Endothelial cell of umbilical vein (primary cell): ENCODE measurements around the gene TAF3. TPM values are rescaled to one million over a fixed set of nuclear protein-coding genes. Genes with fewer than 3 reads are reported as not detected.

ENCODE experiments used
- BruUV-seq: library from RNA; stranded (reverse); fragments of 400-500 nt; replicated peaks from 2 replicates; lab custom pipeline; 2021; lab: Mats Ljungman, UMichigan
- CTCF ChIA-PET: fragments of 300-600, 350-600 bp; sonication (Branson Sonifier 250); formaldehyde crosslinking; loops from one replicate; lab custom pipeline; 2021; ENCODE audit warnings: antibody characterized with exemption, inconsistent platforms; lab: Charles Lee
- POLR2A ChIA-PET: fragments of 300-600, 350-600 bp; sonication (Branson Sonifier 250); formaldehyde crosslinking; loops from one replicate; lab custom pipeline; 2021; ENCODE audit warnings: antibody characterized with exemption, inconsistent platforms; lab: Charles Lee
- DNase-seq: peaks from one replicate; pipeline ENCODE4 v3.0.0-alpha.2; 2011; ENCODE audit warnings: low read depth, low spot score
- FAIRE-seq: peaks from 2 replicates; lab custom pipeline; 2011; peaks lifted over from hg19 to GRCh38; lab: Jason Lieb, UNC
- H2AFZ ChIP-seq: 2 replicates; pipeline ENCODE4 v1.6.0; 2012; ENCODE audit warnings: low read depth, low read length, control low read depth, inconsistent platforms
- H3K27ac ChIP-seq: 2 replicates; pipeline ENCODE4 v1.5.1; 2011; ENCODE audit warnings: low read depth, mild to moderate bottlenecking, control low read depth, low read length, moderate library complexity; ENCODE audit not compliant: insufficient read depth
- H3K27me3 ChIP-seq, 2 experiments: 2 replicates each; pipeline versions ENCODE4 v1.6.0 to v1.6.1; 2011; ENCODE audit warnings: low read length in 2 of 2, mixed read lengths in 1 of 2; ENCODE audit not compliant: control insufficient read depth in 2 of 2, insufficient read depth in 2 of 2
- H3K36me3 ChIP-seq, 2 experiments: 2 replicates in 1 of 2; 3 replicates in 1 of 2; pipeline ENCODE4 v1.5.1; 2011; ENCODE audit warnings: low read length in 2 of 2, mild to moderate bottlenecking in 1 of 2, moderate library complexity in 1 of 2; ENCODE audit not compliant: control insufficient read depth in 2 of 2, insufficient read depth in 2 of 2; ENCODE audit errors: extremely low read depth in 1 of 2
- H3K4me1 ChIP-seq: 3 replicates; pipeline ENCODE4 v1.5.1; 2011; ENCODE audit warnings: mild to moderate bottlenecking, low read length; ENCODE audit not compliant: control insufficient read depth, insufficient read depth; ENCODE audit errors: extremely low read depth
- H3K4me2 ChIP-seq: 2 replicates; pipeline ENCODE4 v1.6.1; 2011; ENCODE audit warnings: low read length, control low read depth, mixed read lengths; ENCODE audit not compliant: insufficient read depth
- H3K4me3 ChIP-seq, 3 experiments: fragments of 200-600 bp in 1 of 3; sonication (generic), shearing (Covaris generic) in 1 of 3; replicated peaks in 1 of 3; 2 replicates each; pipeline ENCODE4 v1.5.1; 2011 to 2016; ENCODE audit warnings: control low read depth in 3 of 3, low read length in 3 of 3, mild to moderate bottlenecking in 2 of 3, inconsistent platforms in 1 of 3, low read depth in 1 of 3, moderate library complexity in 1 of 3; ENCODE audit not compliant: insufficient read depth in 1 of 3
- H3K79me2 ChIP-seq: 2 replicates; pipeline ENCODE4 v1.6.0; 2012; ENCODE audit warnings: low read length, inconsistent platforms; ENCODE audit not compliant: control insufficient read depth, insufficient read depth
- H3K9ac ChIP-seq: replicated peaks from 2 replicates; pipeline ENCODE3; 2011; ENCODE audit warnings: low read length, control low read depth; ENCODE audit not compliant: insufficient read depth; ENCODE audit errors: extremely low read depth
- H3K9me1 ChIP-seq: replicated peaks from 3 replicates; pipeline ENCODE4 v1.6.0; 2011; ENCODE audit warnings: mild to moderate bottlenecking, low read length; ENCODE audit not compliant: control insufficient read depth, insufficient read depth; ENCODE audit errors: extremely low read depth
- H3K9me3 ChIP-seq: replicated peaks from 2 replicates; pipeline ENCODE4 v1.5.1; 2012; ENCODE audit warnings: low read length, inconsistent platforms; ENCODE audit not compliant: control insufficient read depth, insufficient read depth
- H4K20me1 ChIP-seq: replicated peaks from 2 replicates; pipeline ENCODE3; 2011; ENCODE audit warnings: mild to moderate bottlenecking, low read length; ENCODE audit not compliant: control insufficient read depth, insufficient read depth; ENCODE audit errors: extremely low read depth
- EZH2 ChIP-seq: IDR thresholded peaks from 2 replicates; pipeline ENCODE4 v1.6.1; 2012; ENCODE audit warnings: borderline replicate concordance, low read depth, mild to moderate bottlenecking, moderate library complexity, low read length, inconsistent platforms; ENCODE audit not compliant: severe bottlenecking
- FOS ChIP-seq: IDR thresholded peaks from 2 replicates; pipeline ENCODE4 v1.6.1; 2011; ENCODE audit warnings: mild to moderate bottlenecking, low read length, moderate library complexity, borderline replicate concordance; ENCODE audit not compliant: insufficient read depth
- GATA2 ChIP-seq: IDR thresholded peaks from 2 replicates; pipeline ENCODE4 v1.7.0; 2011; ENCODE audit warnings: low read depth, mild to moderate bottlenecking, moderate library complexity, mixed read lengths, low read length; ENCODE audit not compliant: insufficient read length, insufficient read depth
- JUN ChIP-seq: IDR thresholded peaks from 2 replicates; pipeline ENCODE4 v1.6.1; 2011; ENCODE audit warnings: borderline replicate concordance, low read depth; ENCODE audit not compliant: insufficient read length, insufficient read depth
- MYC ChIP-seq: IDR thresholded peaks from one replicate; pipeline ENCODE4 v1.6.1; 2011; ENCODE audit warnings: mild to moderate bottlenecking, low read depth, low read length
- POLR2A ChIP-seq: IDR thresholded peaks from 2 replicates; pipeline ENCODE4 v1.6.1; 2012; ENCODE audit warnings: low read depth, mild to moderate bottlenecking, control low read depth, low read length
- POLR2AphosphoS5 ChIP-seq: IDR thresholded peaks from 2 replicates; pipeline ENCODE4 v1.6.1; 2012; ENCODE audit warnings: low read depth, mild to moderate bottlenecking, control low read depth, low read length, moderate library complexity; ENCODE audit not compliant: insufficient read depth
- dilution Hi-C: fragments of 300-500 bp; cut with MboI; formaldehyde crosslinking; loops from one replicate; pipeline ENCODE4 v1.15.0; 2019; ENCODE audit warnings: low sequenced_read_pairs; ENCODE audit not compliant: extremely low pct_ligation_motif_present
- intact Hi-C: fragments of 100-400 bp; cut with micrococcal nuclease; formaldehyde crosslinking; loops from one replicate; pipeline ENCODE4 v1.10.0; 2022
- polyA plus RNA-seq, 4 experiments: library from polyadenylated mRNA; depleted of rRNA in 3 of 4; stranded (reverse) in 3 of 4; unstranded in 1 of 4; fragments of >200 nt; gene quantifications; 2 replicates each; pipeline versions ENCODE4 v1.2.1 to v1.2.3, GENCODE V29; 2011 to 2012; ENCODE audit warnings: missing spikeins in 1 of 4
- total RNA-seq: library from RNA; stranded (reverse); gene quantifications from 2 replicates; pipeline ENCODE4 v1.2.3, GENCODE V29; 2021
- TF ChIP-seq, protein P1 (sequence below), 2 donors: IDR thresholded peaks; 1 replicate in 1 of 2; 2 replicates in 1 of 2; pipeline ENCODE4 v1.5.1; 2011; ENCODE audit warnings: low read length in 2 of 2, mild to moderate bottlenecking in 2 of 2, moderate library complexity in 2 of 2, control low read depth in 1 of 2, inconsistent platforms in 1 of 2, low read depth in 1 of 2; ENCODE audit not compliant: insufficient read depth in 1 of 2; ENCODE audit errors: extremely low read depth in 1 of 2
- TF ChIP-seq, protein P2 (sequence below): IDR thresholded peaks from 2 replicates; pipeline ENCODE4 v1.6.1; 2011; ENCODE audit not compliant: insufficient read depth, insufficient read length

TAF3 gene
- total and polyA plus RNA-seq, 2 donors (not counting 3 experiments of a cell fraction or from before 2014, with no cell fraction given) = 2.4 to 10.5 TPM

DNA sequence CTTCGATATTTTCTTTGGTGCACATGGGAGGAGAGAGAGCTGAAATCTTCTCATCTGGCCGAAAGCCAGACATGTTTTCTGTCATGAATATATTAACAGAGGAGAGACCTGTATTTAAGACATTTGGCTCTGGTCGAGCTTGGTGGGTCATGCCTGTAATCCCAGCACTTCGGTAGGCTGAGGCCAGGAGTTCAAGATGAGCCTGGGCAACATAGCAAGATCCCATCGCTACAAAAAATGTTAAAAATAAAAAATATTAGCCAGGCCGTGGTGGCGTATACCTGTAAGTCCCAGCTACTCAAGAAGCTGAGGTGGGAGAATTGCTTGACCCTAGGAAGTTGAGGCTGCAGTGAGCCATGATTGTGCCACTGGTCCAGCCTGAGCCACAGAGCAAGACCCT lies 214.3 kb downstream of the TAF3 start:
- BruUV-seq = no TSS peak
- intact Hi-C loops (no loop called here), dilution Hi-C loops (no loop called here)
- Histone ChIP-seq H3K4me3 (no peak overlapping the region), H3K9me1 (no peaks in the 10 kb centered on the region), H3K27ac (no peak overlapping the region), H3K9ac (no peak overlapping the region), H3K27me3 (peaks cover 18 to 20% of the 10 kb centered on the region in 2 experiments), H3K4me2 (no peak overlapping the region), H3K79me2 (no peaks in the 10 kb centered on the region), H3K4me1 (peaks cover 7% of the 10 kb centered on the region), H3K9me3 (no peaks in the 10 kb centered on the region), H3K36me3 (no peaks in the 10 kb centered on the region), H2AFZ (no peak overlapping the region), H4K20me1 (no peaks in the 10 kb centered on the region)
- ChIA-PET CTCF (no interaction called here), POLR2A (no interaction called here)
- no peak for DNase-seq
- FAIRE-seq = no peak
- TF ChIP-seq, protein P1, sequence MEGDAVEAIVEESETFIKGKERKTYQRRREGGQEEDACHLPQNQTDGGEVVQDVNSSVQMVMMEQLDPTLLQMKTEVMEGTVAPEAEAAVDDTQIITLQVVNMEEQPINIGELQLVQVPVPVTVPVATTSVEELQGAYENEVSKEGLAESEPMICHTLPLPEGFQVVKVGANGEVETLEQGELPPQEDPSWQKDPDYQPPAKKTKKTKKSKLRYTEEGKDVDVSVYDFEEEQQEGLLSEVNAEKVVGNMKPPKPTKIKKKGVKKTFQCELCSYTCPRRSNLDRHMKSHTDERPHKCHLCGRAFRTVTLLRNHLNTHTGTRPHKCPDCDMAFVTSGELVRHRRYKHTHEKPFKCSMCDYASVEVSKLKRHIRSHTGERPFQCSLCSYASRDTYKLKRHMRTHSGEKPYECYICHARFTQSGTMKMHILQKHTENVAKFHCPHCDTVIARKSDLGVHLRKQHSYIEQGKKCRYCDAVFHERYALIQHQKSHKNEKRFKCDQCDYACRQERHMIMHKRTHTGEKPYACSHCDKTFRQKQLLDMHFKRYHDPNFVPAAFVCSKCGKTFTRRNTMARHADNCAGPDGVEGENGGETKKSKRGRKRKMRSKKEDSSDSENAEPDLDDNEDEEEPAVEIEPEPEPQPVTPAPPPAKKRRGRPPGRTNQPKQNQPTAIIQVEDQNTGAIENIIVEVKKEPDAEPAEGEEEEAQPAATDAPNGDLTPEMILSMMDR (IDR thresholded peaks at IDR 0.05; ENCODE audit: extremely low read depth in 1 of 2, insufficient read depth in 1 of 2, low read depth in 1 of 2, low read length in 2 of 2) = no peak
- TF ChIP-seq GATA2 (no peak), JUN (no peak), POLR2AphosphoS5 (no peak), MYC (no peak), FOS (no peak), POLR2A (no peak), EZH2 (no peak)
- TF ChIP-seq, protein P2, sequence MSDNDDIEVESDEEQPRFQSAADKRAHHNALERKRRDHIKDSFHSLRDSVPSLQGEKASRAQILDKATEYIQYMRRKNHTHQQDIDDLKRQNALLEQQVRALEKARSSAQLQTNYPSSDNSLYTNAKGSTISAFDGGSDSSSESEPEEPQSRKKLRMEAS = no peak
